Fibroblast of lung (primary cell): ENCODE results near the gene IGDCC3.

Experiments
- EZH2 ChIP-seq: IDR thresholded peaks from 2 replicates; pipeline ENCODE4 v1.5.1; 2012; ENCODE audit warnings: low read length, control low read depth, mild to moderate bottlenecking; ENCODE audit errors: missing control alignments
- TF ChIP-seq, protein P1 (sequence below), 2 donors: IDR thresholded peaks in 1 of 2; conservative IDR thresholded peaks in 1 of 2; 1 replicate in 1 of 2; 2 replicates in 1 of 2; pipeline ENCODE4 v1.5.1; 2011 to 2012; ENCODE audit warnings: low read length in 2 of 2, control low read depth in 1 of 2, inconsistent platforms in 1 of 2, low read depth in 1 of 2, mild to moderate bottlenecking in 1 of 2

DNA sequence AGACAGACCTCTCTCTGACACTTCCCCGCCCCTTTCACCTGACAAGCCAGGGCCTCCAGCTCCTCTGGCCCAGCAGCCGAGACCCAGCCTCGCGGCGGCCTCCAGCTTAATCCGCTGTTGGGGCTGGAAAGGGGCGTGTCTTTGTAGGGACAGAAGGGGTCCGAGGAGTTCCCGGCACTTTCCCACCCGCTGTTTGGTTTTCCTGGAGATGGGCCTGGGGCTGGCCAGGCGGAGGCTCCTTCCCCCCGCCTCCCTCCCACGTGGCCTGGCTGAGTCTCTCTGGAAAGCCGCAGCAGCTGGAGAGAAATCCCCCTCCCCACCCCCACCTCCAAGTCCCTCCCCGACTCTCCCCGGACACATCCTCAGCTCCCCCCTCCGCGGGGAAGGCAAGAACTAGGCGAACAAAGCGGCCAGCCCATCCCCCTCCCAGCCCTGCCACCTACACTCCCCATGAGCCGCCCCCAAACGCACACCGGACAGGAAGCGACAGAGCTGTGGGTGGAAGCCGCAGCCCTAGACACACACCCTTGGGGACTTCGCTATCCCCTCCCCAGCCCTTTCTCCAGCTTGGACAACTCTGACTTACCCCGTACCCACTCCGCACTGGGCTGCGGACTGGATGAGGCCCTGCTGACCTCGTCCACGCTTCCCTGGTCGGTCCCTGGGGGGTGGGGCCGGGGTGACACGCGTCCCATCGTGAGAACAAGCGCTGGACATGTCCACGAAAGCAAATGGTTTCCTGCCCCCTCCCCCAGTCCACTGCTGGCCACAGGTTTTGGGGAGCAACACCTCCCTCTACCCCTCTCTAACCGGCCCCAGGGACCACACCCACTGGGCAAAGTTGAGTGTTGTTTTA is 43.8 kb upstream of the IGDCC3 start:
- TF ChIP-seq, protein P1, sequence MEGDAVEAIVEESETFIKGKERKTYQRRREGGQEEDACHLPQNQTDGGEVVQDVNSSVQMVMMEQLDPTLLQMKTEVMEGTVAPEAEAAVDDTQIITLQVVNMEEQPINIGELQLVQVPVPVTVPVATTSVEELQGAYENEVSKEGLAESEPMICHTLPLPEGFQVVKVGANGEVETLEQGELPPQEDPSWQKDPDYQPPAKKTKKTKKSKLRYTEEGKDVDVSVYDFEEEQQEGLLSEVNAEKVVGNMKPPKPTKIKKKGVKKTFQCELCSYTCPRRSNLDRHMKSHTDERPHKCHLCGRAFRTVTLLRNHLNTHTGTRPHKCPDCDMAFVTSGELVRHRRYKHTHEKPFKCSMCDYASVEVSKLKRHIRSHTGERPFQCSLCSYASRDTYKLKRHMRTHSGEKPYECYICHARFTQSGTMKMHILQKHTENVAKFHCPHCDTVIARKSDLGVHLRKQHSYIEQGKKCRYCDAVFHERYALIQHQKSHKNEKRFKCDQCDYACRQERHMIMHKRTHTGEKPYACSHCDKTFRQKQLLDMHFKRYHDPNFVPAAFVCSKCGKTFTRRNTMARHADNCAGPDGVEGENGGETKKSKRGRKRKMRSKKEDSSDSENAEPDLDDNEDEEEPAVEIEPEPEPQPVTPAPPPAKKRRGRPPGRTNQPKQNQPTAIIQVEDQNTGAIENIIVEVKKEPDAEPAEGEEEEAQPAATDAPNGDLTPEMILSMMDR (conservative IDR thresholded peaks at IDR 0.05 in 1 of 2, IDR thresholded peaks at IDR 0.05 in 1 of 2; ENCODE audit: low read depth in 1 of 2, low read length in 2 of 2) = no peak
- peak; percentile 45 for TF ChIP-seq EZH2
